HCT116 (cell line): Measurements from ENCODE around the gene ACO2. TPM values are rescaled to one million over a fixed set of nuclear protein-coding genes. Genes with fewer than 3 reads are reported as not detected.

Experiments
- ATAC-seq: fragments of 200-7000 bp; cut with Tn5 transposase; 2 replicates; pipeline ENCODE4 v1.9.1; 2020; ENCODE audit warnings: mild to moderate bottlenecking, moderate library complexity
- BruUV-seq: library from RNA; stranded (reverse); fragments of 400-500 nt; replicated peaks from 2 replicates; lab custom pipeline; 2021; lab: Mats Ljungman, UMichigan
- CTCF ChIA-PET: fragments of 300-600 bp; sonication (Branson Sonifier 250); formaldehyde crosslinking; loops from one replicate; lab custom pipeline; 2021; ENCODE audit warnings: antibody characterized with exemption; lab: Charles Lee
- POLR2A ChIA-PET: fragments of 300-600, 350-600 bp; sonication (Branson Sonifier 250); formaldehyde crosslinking; loops from one replicate; lab custom pipeline; 2021; ENCODE audit warnings: antibody characterized with exemption; lab: Charles Lee
- RAD21 ChIA-PET, 2 experiments: fragments of 300-600 bp; sonication (Branson Sonifier 250); formaldehyde crosslinking; loops; one replicate each; lab custom pipeline; 2023; ENCODE audit warnings: low total read pairs in 2 of 2; ENCODE audit not compliant: uncharacterized antibody in 2 of 2, unreplicated experiment in 2 of 2, low non-redundant PET in 1 of 2; lab: Charles Lee
- DNase-seq: peaks from one replicate; pipeline ENCODE4 v3.0.0-alpha.2; 2010; ENCODE audit warnings: low read depth, low spot score
- H2AFZ ChIP-seq: fragments of 200-600 bp; shearing (Covaris generic), sonication (generic); 2 replicates; pipeline ENCODE4 v1.6.1; 2017; ENCODE audit warnings: low read depth, mixed run types, mixed read lengths, antibody characterized with exemption, low read length; ENCODE audit not compliant: poor library complexity, severe bottlenecking
- H3K27ac ChIP-seq: 2 replicates; pipeline ENCODE4 v1.5.1; 2012; ENCODE audit warnings: low read depth, low read length
- H3K27me3 ChIP-seq: fragments of 200-600 bp; sonication (generic); 2 replicates; pipeline ENCODE4 v1.6.1; 2016; ENCODE audit warnings: mixed run types, low read length, mixed read lengths; ENCODE audit not compliant: insufficient read depth
- H3K36me3 ChIP-seq, 2 experiments: fragments of 200-500 bp in 1 of 2; fragments of 200-600 bp in 1 of 2; sonication (Bioruptor generic) in 1 of 2; sonication (generic) in 1 of 2; 2 replicates each; pipeline versions ENCODE4 v1.5.1 to v1.6.1; 2014 to 2016; ENCODE audit warnings: low read length in 2 of 2, inconsistent platforms in 1 of 2, mixed read lengths in 1 of 2, mixed run types in 1 of 2; ENCODE audit not compliant: insufficient read depth in 2 of 2, control insufficient read depth in 1 of 2
- H3K4me1 ChIP-seq, 2 experiments: fragments of 200-600 bp in 1 of 2; sonication (generic) in 1 of 2; 2 replicates each; pipeline versions ENCODE4 v1.5.1 to v1.6.1; 2012 to 2017; ENCODE audit warnings: low read length in 2 of 2, inconsistent platforms in 1 of 2, mild to moderate bottlenecking in 1 of 2, mixed read lengths in 1 of 2, mixed run types in 1 of 2, moderate library complexity in 1 of 2; ENCODE audit not compliant: insufficient read depth in 2 of 2, control insufficient read depth in 1 of 2
- H3K4me2 ChIP-seq: fragments of 200-600 bp; sonication (generic); 2 replicates; pipeline ENCODE4 v1.6.1; 2017; ENCODE audit warnings: mixed run types, low read length, mixed read lengths
- H3K4me3 ChIP-seq, 2 experiments: fragments of 200-600 bp in 1 of 2; sonication (generic) in 1 of 2; replicated peaks in 1 of 2; 2 replicates each; pipeline ENCODE4 v1.5.1; 2011 to 2016; ENCODE audit warnings: low read length in 2 of 2, control low read depth in 1 of 2, low read depth in 1 of 2, mild to moderate bottlenecking in 1 of 2, mixed read lengths in 1 of 2, mixed run types in 1 of 2
- H3K79me2 ChIP-seq: fragments of 200-600 bp; sonication (generic); 2 replicates; pipeline ENCODE4 v1.6.1; 2017; ENCODE audit warnings: mild to moderate bottlenecking, mixed run types, low read length, moderate library complexity, mixed read lengths; ENCODE audit not compliant: insufficient read depth
- H3K9ac ChIP-seq: fragments of 200-600 bp; sonication (generic); 2 replicates; pipeline ENCODE4 v1.6.1; 2016; ENCODE audit warnings: low read length, mixed read lengths
- H3K9me2 ChIP-seq: fragments of 200-600 bp; sonication (generic), shearing (Covaris generic); 2 replicates; pipeline ENCODE4 v1.6.1; 2017; ENCODE audit warnings: mixed run types, mild to moderate bottlenecking, moderate library complexity; ENCODE audit not compliant: insufficient read depth
- H3K9me3 ChIP-seq, 2 experiments: fragments of 200-500 bp in 1 of 2; fragments of 200-600 bp in 1 of 2; sonication (Bioruptor generic) in 1 of 2; sonication (generic) in 1 of 2; 2 replicates each; pipeline ENCODE4 v1.6.1; 2014 to 2017; ENCODE audit warnings: low read length in 2 of 2, mixed read lengths in 2 of 2, inconsistent platforms in 1 of 2, low read depth in 1 of 2, mild to moderate bottlenecking in 1 of 2, mixed run types in 1 of 2, moderate library complexity in 1 of 2; ENCODE audit not compliant: control insufficient read depth in 1 of 2, insufficient read depth in 1 of 2
- H4K20me1 ChIP-seq: fragments of 200-600 bp; sonication (generic), shearing (Covaris generic); 2 replicates; pipeline ENCODE4 v1.6.1; 2017; ENCODE audit warnings: mixed run types, mild to moderate bottlenecking, moderate library complexity; ENCODE audit not compliant: insufficient read depth
- CBX3 ChIP-seq: IDR thresholded peaks from 2 replicates; pipeline ENCODE4 v1.6.1; 2012; ENCODE audit warnings: low read depth
- EGR1 ChIP-seq: IDR thresholded peaks from 2 replicates; pipeline ENCODE4 v1.6.1; 2012; ENCODE audit warnings: low read depth
- ELF1 ChIP-seq: IDR thresholded peaks from 2 replicates; pipeline ENCODE4 v1.6.1; 2012; ENCODE audit warnings: low read depth, borderline replicate concordance
- EZH2 ChIP-seq: fragments of 200-600 bp; sonication (generic); IDR thresholded peaks from 2 replicates; pipeline ENCODE4 v1.6.1; 2017; ENCODE audit warnings: antibody characterized with exemption, mixed run types
- EZH2phosphoT487 ChIP-seq: fragments of 200-600 bp; IDR thresholded peaks from 2 replicates; pipeline ENCODE4 v1.6.1; 2018; ENCODE audit warnings: antibody characterized with exemption, borderline replicate concordance
- FOSL1 ChIP-seq: IDR thresholded peaks from 2 replicates; pipeline ENCODE4 v1.6.1; 2012; ENCODE audit warnings: low read depth
- JUND ChIP-seq: IDR thresholded peaks from 2 replicates; pipeline ENCODE4 v1.6.1; 2012
- POLR2A ChIP-seq: IDR thresholded peaks from 2 replicates; pipeline ENCODE4 v1.7.0; 2011; ENCODE audit warnings: borderline replicate concordance; ENCODE audit not compliant: insufficient read depth, insufficient read length; ENCODE audit errors: extremely low read depth
- POLR2AphosphoS5 ChIP-seq: IDR thresholded peaks from 2 replicates; pipeline ENCODE4 v1.6.1; 2011; ENCODE audit warnings: mild to moderate bottlenecking, low read depth, low read length, moderate library complexity
- REST ChIP-seq: IDR thresholded peaks from 2 replicates; pipeline ENCODE4 v1.6.1; 2012; ENCODE audit warnings: low read depth
- SIN3A ChIP-seq: IDR thresholded peaks from 2 replicates; pipeline ENCODE4 v1.6.1; 2012; ENCODE audit warnings: low read depth
- SP1 ChIP-seq: IDR thresholded peaks from 2 replicates; pipeline ENCODE4 v1.6.1; 2012; ENCODE audit warnings: low read depth
- SRF ChIP-seq: IDR thresholded peaks from 2 replicates; pipeline ENCODE4 v1.6.1; 2012; ENCODE audit warnings: low read depth
- YY1 ChIP-seq: IDR thresholded peaks from 2 replicates; pipeline ENCODE4 v1.6.1; 2011; ENCODE audit warnings: low read length, low read depth, moderate library complexity, mild to moderate bottlenecking; ENCODE audit not compliant: insufficient replicate concordance; ENCODE audit errors: extremely low read depth
- ZBTB33 ChIP-seq: IDR thresholded peaks from 2 replicates; pipeline ENCODE4 v1.6.1; 2011; ENCODE audit warnings: mild to moderate bottlenecking, low read length, moderate library complexity; ENCODE audit not compliant: insufficient replicate concordance; ENCODE audit errors: extremely low read depth
- ZFX ChIP-seq: fragments of 450-650 bp; IDR thresholded peaks from 2 replicates; pipeline ENCODE4 v1.6.1; 2017
- ZNF274 ChIP-seq: fragments of 200-500 bp; sonication (Bioruptor generic); IDR thresholded peaks from 2 replicates; pipeline ENCODE4 v1.6.1; 2014; ENCODE audit warnings: mild to moderate bottlenecking, low read depth, low read length, inconsistent platforms
- intact Hi-C: fragments of 100-400 bp; cut with micrococcal nuclease; formaldehyde crosslinking; loops from 2 replicates; pipeline ENCODE4 v1.10.0; 2022
- total RNA-seq: library from RNA; stranded (reverse); gene quantifications from one replicate; pipeline ENCODE4 v1.2.1, GENCODE V29; 2021; ENCODE audit not compliant: unreplicated experiment
- TF ChIP-seq, protein P1 (sequence below): IDR thresholded peaks from 2 replicates; pipeline ENCODE4 v1.6.1; 2012
- TF ChIP-seq, protein P2 (sequence below): IDR thresholded peaks from 2 replicates; pipeline ENCODE4 v1.6.1; 2012
- TF ChIP-seq, protein P3 (sequence below), 3 experiments: fragments of 200-600 bp in 1 of 3; sonication (generic) in 1 of 3; IDR thresholded peaks in 2 of 3; conservative IDR thresholded peaks in 1 of 3; 2 replicates each; pipeline ENCODE4 v1.5.1; 2012 to 2017; ENCODE audit warnings: low read depth in 2 of 3, low read length in 2 of 3, antibody characterized with exemption in 1 of 3, borderline replicate concordance in 1 of 3, control low read depth in 1 of 3, mild to moderate bottlenecking in 1 of 3, mixed read lengths in 1 of 3, mixed run types in 1 of 3, moderate library complexity in 1 of 3; ENCODE audit not compliant: insufficient read depth in 1 of 3

The ACO2 gene
- total RNA-seq, 1 experiment from 2014 or later, result 108 TPM

DNA sequence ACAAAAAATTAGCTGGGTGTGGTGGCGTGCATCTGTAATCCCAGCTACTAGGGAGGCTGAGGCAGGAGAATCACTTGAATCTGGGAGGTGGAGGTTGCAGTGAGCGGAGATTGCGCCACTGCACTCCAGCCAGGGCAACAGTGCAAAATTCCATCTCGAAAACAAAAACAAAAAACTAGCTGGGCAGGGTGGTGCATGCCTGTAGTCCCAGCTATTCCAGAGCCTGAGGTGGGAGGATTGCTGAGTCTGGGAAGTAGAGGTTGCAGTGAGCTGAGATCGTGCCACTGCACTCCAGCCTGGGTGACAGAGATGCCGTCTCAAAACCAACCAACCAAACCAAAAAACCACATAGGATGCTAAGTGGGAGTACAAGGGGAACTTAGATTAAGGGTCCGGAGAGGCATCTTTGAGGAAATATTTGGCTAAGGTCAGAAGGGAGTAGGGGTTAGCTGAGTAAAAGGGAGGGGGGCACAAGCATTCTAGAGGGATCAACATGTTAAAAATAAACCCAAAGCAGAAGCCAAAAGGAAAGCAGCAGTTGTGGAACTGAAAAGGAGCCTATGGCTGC, 10.7 kb upstream of the ACO2 start:
- BruUV-seq, result no TSS peak
- Histone ChIP-seq H3K4me2 (no peak overlapping the region), H3K36me3 (peaks cover 22 to 28% of the 10 kb centered on the region in 2 experiments; a peak in 3 of 4 replicates), H3K4me1 (no peaks in the 10 kb centered on the region), H3K79me2 (0 out of 2 replicates have a peak, but pooled peaks cover 15% of the 10 kb centered on the region), H3K9me2 (no peaks in the 10 kb centered on the region), H2AFZ (no peak overlapping the region), H4K20me1 (no peaks in the 10 kb centered on the region), H3K9ac (no peak overlapping the region), H3K27ac (no peak overlapping the region), H3K4me3 (no peak overlapping the region), H3K27me3 (no peaks in the 10 kb centered on the region), H3K9me3 (no peaks in the 10 kb centered on the region)
- RAD21 ChIA-PET, result no interaction called here
- CTCF ChIA-PET, result no interaction called here
- POLR2A ChIA-PET, result interaction anchor here (1.4 to 2.1 kb wide), 3 partner anchors 10 to 12 kb away, joined by 3 to 8 read pairs (median 6); partner anchors contain the start of genes ACO2, PHF5A and TOB2
- ATAC-seq, result no peak
- DNase-seq, result no peak
- TF ChIP-seq ZNF274 (no peak), EGR1 (no peak), EZH2phosphoT487 (no peak), REST (no peak), CBX3 (no peak), ELF1 (no peak), JUND (no peak), ZBTB33 (no peak), FOSL1 (no peak), POLR2AphosphoS5 (no peak), SP1 (no peak), YY1 (no peak), EZH2 (no peak), POLR2A (no peak), SRF (no peak), SIN3A (no peak), ZFX (no peak)
- TF ChIP-seq, protein P1, sequence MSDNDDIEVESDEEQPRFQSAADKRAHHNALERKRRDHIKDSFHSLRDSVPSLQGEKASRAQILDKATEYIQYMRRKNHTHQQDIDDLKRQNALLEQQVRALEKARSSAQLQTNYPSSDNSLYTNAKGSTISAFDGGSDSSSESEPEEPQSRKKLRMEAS, result no peak
- TF ChIP-seq, protein P2, sequence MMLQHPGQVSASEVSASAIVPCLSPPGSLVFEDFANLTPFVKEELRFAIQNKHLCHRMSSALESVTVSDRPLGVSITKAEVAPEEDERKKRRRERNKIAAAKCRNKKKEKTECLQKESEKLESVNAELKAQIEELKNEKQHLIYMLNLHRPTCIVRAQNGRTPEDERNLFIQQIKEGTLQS, result no peak
- TF ChIP-seq, protein P3, sequence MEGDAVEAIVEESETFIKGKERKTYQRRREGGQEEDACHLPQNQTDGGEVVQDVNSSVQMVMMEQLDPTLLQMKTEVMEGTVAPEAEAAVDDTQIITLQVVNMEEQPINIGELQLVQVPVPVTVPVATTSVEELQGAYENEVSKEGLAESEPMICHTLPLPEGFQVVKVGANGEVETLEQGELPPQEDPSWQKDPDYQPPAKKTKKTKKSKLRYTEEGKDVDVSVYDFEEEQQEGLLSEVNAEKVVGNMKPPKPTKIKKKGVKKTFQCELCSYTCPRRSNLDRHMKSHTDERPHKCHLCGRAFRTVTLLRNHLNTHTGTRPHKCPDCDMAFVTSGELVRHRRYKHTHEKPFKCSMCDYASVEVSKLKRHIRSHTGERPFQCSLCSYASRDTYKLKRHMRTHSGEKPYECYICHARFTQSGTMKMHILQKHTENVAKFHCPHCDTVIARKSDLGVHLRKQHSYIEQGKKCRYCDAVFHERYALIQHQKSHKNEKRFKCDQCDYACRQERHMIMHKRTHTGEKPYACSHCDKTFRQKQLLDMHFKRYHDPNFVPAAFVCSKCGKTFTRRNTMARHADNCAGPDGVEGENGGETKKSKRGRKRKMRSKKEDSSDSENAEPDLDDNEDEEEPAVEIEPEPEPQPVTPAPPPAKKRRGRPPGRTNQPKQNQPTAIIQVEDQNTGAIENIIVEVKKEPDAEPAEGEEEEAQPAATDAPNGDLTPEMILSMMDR (IDR thresholded peaks at IDR 0.05 in 2 of 3, conservative IDR thresholded peaks at IDR 0.05 in 1 of 3; ENCODE audit: borderline replicate concordance in 1 of 3, insufficient read depth in 1 of 3, low read depth in 2 of 3, low read length in 2 of 3), result no peak
- intact Hi-C loops, result no loop called here
